ENCODE measurements around the gene EXO5.
"Not testable (repeated sequence)": the region's sequence is repeated elsewhere in the genome, so short reads cannot be mapped to it uniquely, and the experiment has no call there.

The EXO5 gene

GRCh38 chr1:40534589-40534988, 26.0 kb downstream of the EXO5 start:
- H3K27me3 ChIP-seq (ENCODE audit: insufficient read depth, low read depth, severe bottlenecking) = no peaks in the 10 kb centered on the region
- no peaks in the 10 kb centered on the region for H3K9me3 ChIP-seq (ENCODE audit: severe bottlenecking)
- DNase-seq = no peak
- H3K4me3 ChIP-seq (ENCODE audit: low read depth, low read length) = no peak overlapping the region
- no peaks in the 10 kb centered on the region for H3K36me3 ChIP-seq
- no peak for TF ChIP-seq CTCF (IDR thresholded peaks at IDR 0.05; ENCODE audit: low read depth, low read length)
- no peak overlapping the region for H3K27ac ChIP-seq

GRCh38 chr1:40535732-40536131, 27.2 kb downstream of the EXO5 start:
- no peak for TF ChIP-seq CTCF (IDR thresholded peaks at IDR 0.05; ENCODE audit: low read depth, low read length)
- H3K27ac ChIP-seq = no peak overlapping the region
- no peak overlapping the region for H3K4me3 ChIP-seq (ENCODE audit: low read depth, low read length)
- no peak for DNase-seq
- no peaks in the 10 kb centered on the region for H3K36me3 ChIP-seq
- no peaks in the 10 kb centered on the region for H3K9me3 ChIP-seq (ENCODE audit: severe bottlenecking)
- no peaks in the 10 kb centered on the region for H3K27me3 ChIP-seq (ENCODE audit: insufficient read depth, low read depth, severe bottlenecking)

GRCh38 chr1:40539338-40539737, 30.8 kb downstream of the EXO5 start:
- TF ChIP-seq CTCF (IDR thresholded peaks at IDR 0.05; ENCODE audit: low read depth, low read length) = no peak
- Histone ChIP-seq H3K9me3 (ENCODE audit: severe bottlenecking) (no peaks in the 10 kb centered on the region), H3K27ac (no peak overlapping the region), H3K36me3 (no peaks in the 10 kb centered on the region; the same call in 1 of the 2 replicates), H3K4me3 (ENCODE audit: low read depth, low read length) (no peak overlapping the region), H3K27me3 (ENCODE audit: insufficient read depth, low read depth, severe bottlenecking) (no peaks in the 10 kb centered on the region)
- DNase-seq = no peak

GRCh38 chr1:40546957-40547356, 38.4 kb downstream of the EXO5 start:
- DNase-seq = no peak
- peaks cover 2% of the 10 kb centered on the region for H3K9me3 ChIP-seq (ENCODE audit: severe bottlenecking)
- H3K4me3 ChIP-seq (ENCODE audit: low read depth, low read length) = no peak overlapping the region
- H3K27ac ChIP-seq = no peak overlapping the region
- no peak for TF ChIP-seq CTCF (IDR thresholded peaks at IDR 0.05; ENCODE audit: low read depth, low read length)
- H3K36me3 ChIP-seq = peaks cover 12% of the 10 kb centered on the region
- H3K27me3 ChIP-seq (ENCODE audit: insufficient read depth, low read depth, severe bottlenecking) = no peaks in the 10 kb centered on the region

- no peaks in the 10 kb centered on the region for H3K9me3 ChIP-seq (ENCODE audit: severe bottlenecking)
- no peaks in the 10 kb centered on the region for H3K27me3 ChIP-seq (ENCODE audit: insufficient read depth, low read depth, severe bottlenecking)
- no peak for DNase-seq
- no peak overlapping the region for H3K4me3 ChIP-seq (ENCODE audit: low read depth, low read length)
- H3K36me3 ChIP-seq = no peaks in the 10 kb centered on the region
- H3K27ac ChIP-seq = no peak overlapping the region
- no peak for TF ChIP-seq CTCF (IDR thresholded peaks at IDR 0.05; ENCODE audit: low read depth, low read length)
These were observed 44.5 kb downstream of the EXO5 start for GRCh38 chr1:40553017-40553416.

- DNase-seq; H3K9me3 ChIP-seq (ENCODE audit: severe bottlenecking); H3K4me3 ChIP-seq (ENCODE audit: low read depth, low read length); H3K36me3 ChIP-seq; H3K27ac ChIP-seq; H3K27me3 ChIP-seq (ENCODE audit: insufficient read depth, low read depth, severe bottlenecking): not testable (repeated sequence)
These were observed 46.2 kb downstream of the EXO5 start for GRCh38 chr1:40554807-40555206.
